ENCODE data around the gene EPYC.
"Not testable (repeated sequence)": the region's sequence is repeated elsewhere in the genome, so short reads cannot be mapped to it uniquely, and the experiment has no call there.

The EPYC gene

GRCh38 chr12:90999527-90999926, 5.2 kb downstream of the EPYC start:
- DNase-seq (ENCODE audit: low read depth): no peak
- no peak overlapping the region for H3K4me3 ChIP-seq (ENCODE audit: low read depth, low read length)
- no peak for TF ChIP-seq CTCF (IDR thresholded peaks at IDR 0.05; ENCODE audit: control insufficient read depth, extremely low read depth, insufficient read depth)

GRCh38 chr12:90995010-90995409, 9.8 kb downstream of the EPYC start:
- no peak for TF ChIP-seq CTCF (IDR thresholded peaks at IDR 0.05; ENCODE audit: control insufficient read depth, extremely low read depth, insufficient read depth)
- H3K4me3 ChIP-seq (ENCODE audit: low read depth, low read length): no peak overlapping the region
- no peak for DNase-seq (ENCODE audit: low read depth)

GRCh38 chr12:90991952-90992465, 12.8 kb downstream of the EPYC start:
- TF ChIP-seq CTCF (IDR thresholded peaks at IDR 0.05; ENCODE audit: control insufficient read depth, extremely low read depth, insufficient read depth): 0 out of 2 replicates have a peak, but pooled peaks have one; percentile 1
- no peak overlapping the region for H3K4me3 ChIP-seq (ENCODE audit: low read depth, low read length)
- no peak for DNase-seq (ENCODE audit: low read depth)

GRCh38 chr12:90990611-90991010, 14.2 kb downstream of the EPYC start:
- no peak for DNase-seq (ENCODE audit: low read depth)
- no peak overlapping the region for H3K4me3 ChIP-seq (ENCODE audit: low read depth, low read length)
- no peak for TF ChIP-seq CTCF (IDR thresholded peaks at IDR 0.05; ENCODE audit: control insufficient read depth, extremely low read depth, insufficient read depth)

- DNase-seq (ENCODE audit: low read depth): no peak
- H3K4me3 ChIP-seq (ENCODE audit: low read depth, low read length): no peak overlapping the region
- no peak for TF ChIP-seq CTCF (IDR thresholded peaks at IDR 0.05; ENCODE audit: control insufficient read depth, extremely low read depth, insufficient read depth)
Measured at GRCh38 chr12:90989686-90990111, 15.1 kb downstream of the EPYC start.

GRCh38 chr12:90987520-90987919, 17.3 kb downstream of the EPYC start:
- DNase-seq (ENCODE audit: low read depth): no peak
- no peak overlapping the region for H3K4me3 ChIP-seq (ENCODE audit: low read depth, low read length)
- TF ChIP-seq CTCF (IDR thresholded peaks at IDR 0.05; ENCODE audit: control insufficient read depth, extremely low read depth, insufficient read depth): no peak

- no peak for TF ChIP-seq CTCF (IDR thresholded peaks at IDR 0.05; ENCODE audit: control insufficient read depth, extremely low read depth, insufficient read depth)
- no peak for DNase-seq (ENCODE audit: low read depth)
- H3K4me3 ChIP-seq (ENCODE audit: low read depth, low read length): no peak overlapping the region
Measured at GRCh38 chr12:90987101-90987500, 17.7 kb downstream of the EPYC start.

- not testable (repeated sequence) for DNase-seq (ENCODE audit: low read depth); H3K4me3 ChIP-seq (ENCODE audit: low read depth, low read length)
Measured at GRCh38 chr12:90985331-90985730, 19.4 kb downstream of the EPYC start.

All from LNCaP clone FGC (cell line).